ENCODE measurements around the gene SLC25A23. TPM values are rescaled to one million over a fixed set of nuclear protein-coding genes. Genes with fewer than 3 reads are reported as not detected.

Gene SLC25A23
- total RNA-seq, 1 experiment from 2014 or later: 42.9 TPM

GRCh38 chr19:6396305-6396704, 63.3 kb downstream of the SLC25A23 start:
- H3K4ac ChIP-seq (ENCODE audit: low read depth, low read length): no peak overlapping the region
- H3K27me3 ChIP-seq (ENCODE audit: insufficient read depth, low read length): no peaks in the 10 kb centered on the region
- H3K79me2 ChIP-seq (ENCODE audit: insufficient read depth, low read length): peaks cover 3% of the 10 kb centered on the region; the same call in 1 of the 2 replicates
- H3K9me3 ChIP-seq (ENCODE audit: control insufficient read depth, low read depth, low read length): no peaks in the 10 kb centered on the region
- no peak overlapping the region for H2BK5ac ChIP-seq (ENCODE audit: insufficient read length, low read length)
- H4K20me1 ChIP-seq (ENCODE audit: control insufficient read depth, insufficient read depth, insufficient read length): no peaks in the 10 kb centered on the region
- no peak for TF ChIP-seq CTCF (conservative IDR thresholded peaks at IDR 0.05)
- no peak overlapping the region for H4K8ac ChIP-seq (replicated peaks; ENCODE audit: insufficient read length, low read depth, low read length)
- H3K18ac ChIP-seq (ENCODE audit: insufficient read length, low read depth, low read length): no peak overlapping the region
- H3K4me1 Mint-ChIP-seq: peaks cover 18 to 26% of the 10 kb centered on the region in 2 experiments
- DNase-seq: no peak
- H3K23me2 ChIP-seq (ENCODE audit: insufficient read length, low read depth, low read length, poor library complexity, severe bottlenecking): peaks cover 6% of the 10 kb centered on the region
- no peak overlapping the region for H3K27ac Mint-ChIP-seq
- H3K56ac ChIP-seq (ENCODE audit: insufficient read length, low read depth, low read length): no peak overlapping the region
- H4K91ac ChIP-seq (ENCODE audit: insufficient read length, low read depth, low read length): no peak overlapping the region
- no peak overlapping the region for H3K9ac ChIP-seq (ENCODE audit: extremely low read depth, insufficient read length, low read length)
- no peak overlapping the region for H2BK15ac ChIP-seq (ENCODE audit: low read depth, low read length)
- WGBS (ENCODE audit: extremely low coverage, insufficient read length, low lambda C conversion rate): no CpG with 5 or more reads among the region's 12 CpGs
- H2BK20ac ChIP-seq (ENCODE audit: low read depth, low read length, poor library complexity, severe bottlenecking): no peak overlapping the region
- H3K14ac ChIP-seq (ENCODE audit: insufficient read depth, low read length): no peak overlapping the region
- peaks cover 0 to 7% (median 5%) of the 10 kb centered on the region in 3 experiments for H3K36me3 Mint-ChIP-seq (ENCODE audit: insufficient read depth in 1 of 3, low read depth in 3 of 3)
- H3K27me3 Mint-ChIP-seq (ENCODE audit: low read depth): no peaks in the 10 kb centered on the region; the same call in 1 of the 2 replicates
- H4K5ac ChIP-seq (ENCODE audit: insufficient read length, low read depth, low read length): no peak overlapping the region
- H3K9me3 Mint-ChIP-seq: no peaks in the 10 kb centered on the region; a peak in 1 of 5 replicates
- no peak overlapping the region for H2AK5ac ChIP-seq (ENCODE audit: insufficient read length, low read length)
- peaks cover 3% of the 10 kb centered on the region; the same call in 1 of the 2 replicates for H3K4me1 ChIP-seq (ENCODE audit: insufficient read depth, low read length)
- H3K4me3 Mint-ChIP-seq: no peak overlapping the region
- no peak overlapping the region for H2AFZ ChIP-seq (ENCODE audit: low read length)
- peaks cover 6% of the 10 kb centered on the region for H3K79me1 ChIP-seq (ENCODE audit: insufficient read depth, low read depth, low read length, poor library complexity, severe bottlenecking)
- no peak overlapping the region for H2BK120ac ChIP-seq (ENCODE audit: low read depth, low read length, poor library complexity, severe bottlenecking)
- no peak overlapping the region for H3T11ph ChIP-seq (ENCODE audit: low read length)
- H3K27ac ChIP-seq (ENCODE audit: insufficient read length, low read depth, low read length): no peak overlapping the region
- no peak overlapping the region for H3K23ac ChIP-seq (ENCODE audit: insufficient read length, low read depth, low read length)
- no peak overlapping the region for H2BK12ac ChIP-seq (ENCODE audit: insufficient read length, low read depth, low read length)
- no peak overlapping the region for H3K4me2 ChIP-seq (ENCODE audit: insufficient read depth, insufficient read length, low read length)

Data from H9 (cell line).